ENCODE measurements around the gene LPCAT1.

GRCh38 chr5:1501372-1502045 is 22.3 kb downstream of the LPCAT1 start:
- TF ChIP-seq SUZ12 (IDR thresholded peaks at IDR 0.05; ENCODE audit: extremely low read depth, insufficient read depth, insufficient read length) = no peak
- TF ChIP-seq YY1 (IDR thresholded peaks at IDR 0.05; ENCODE audit: insufficient read depth, insufficient read length) = no peak
